Body of pancreas (tissue), 4 donors: ENCODE results near the gene METTL1.
"Not testable (repeated sequence)": the region's sequence is repeated elsewhere in the genome, so short reads cannot be mapped to it uniquely, and the experiment has no call there.

ENCODE experiments used
- CTCF ChIP-seq, 7 experiments: fragments of 450-650 bp in 4 of 7; fragments of 200-600 bp in 3 of 7; sonication (generic) in 3 of 7; IDR thresholded peaks; one replicate each; pipeline ENCODE4 v1.5.1; 2016 to 2019; ENCODE audit warnings: antibody characterized with exemption in 7 of 7
- POLR2A ChIP-seq, 3 donors: fragments of 450-650 bp; IDR thresholded peaks; one replicate each; pipeline ENCODE4 v1.6.1; 2016; ENCODE audit warnings: antibody characterized with exemption in 3 of 3, mild to moderate bottlenecking in 2 of 3

GRCh38 chr12:57817990-57818331 is 46.1 kb upstream of the METTL1 start:
- TF ChIP-seq CTCF, POLR2A (IDR thresholded peaks at IDR 0.05): not testable (repeated sequence)
